WTC11 (cell line): Measurements from ENCODE around the gene MYO18B. TPM values are rescaled to one million over a fixed set of nuclear protein-coding genes. Genes with fewer than 3 reads are reported as not detected.

Experiments used
- ATAC-seq: fragments of 200-7000 bp; cut with Tn5 transposase; 2 replicates; pipeline ENCODE4 v1.10.0; 2021; ENCODE audit warnings: mild to moderate bottlenecking, moderate library complexity
- CTCF ChIA-PET: fragments of 300-600 bp; sonication (Branson Sonifier 250); formaldehyde crosslinking; loops from one replicate; lab custom pipeline; 2021; ENCODE audit warnings: antibody characterized with exemption; lab: Charles Lee
- POLR2A ChIA-PET: fragments of 350-600 bp; sonication (Branson Sonifier 250); formaldehyde crosslinking; loops from one replicate; lab custom pipeline; 2021; ENCODE audit warnings: antibody characterized with exemption; lab: Charles Lee
- DNase-seq: peaks from one replicate; pipeline ENCODE4 v3.0.0; 2021; ENCODE audit warnings: low spot score
- H3K27ac Mint-ChIP-seq: 2 replicates; pipeline ENCODE4 v1.8.0; 2021; ENCODE audit warnings: mixed read lengths
- H3K27me3 Mint-ChIP-seq: 2 replicates; pipeline ENCODE4 v1.8.0; 2021; ENCODE audit warnings: low read depth, mild to moderate bottlenecking, moderate library complexity, mixed read lengths
- H3K36me3 Mint-ChIP-seq: 2 replicates; pipeline ENCODE4 v1.8.0; 2021; ENCODE audit warnings: mixed read lengths
- H3K4me1 Mint-ChIP-seq: 2 replicates; pipeline ENCODE4 v1.8.0; 2022; ENCODE audit warnings: mixed read lengths
- H3K4me3 Mint-ChIP-seq: 2 replicates; pipeline ENCODE4 v1.8.0; 2021; ENCODE audit warnings: mild to moderate bottlenecking, moderate library complexity, mixed read lengths
- H3K9me3 Mint-ChIP-seq: 2 replicates; pipeline ENCODE4 v1.8.0; 2021; ENCODE audit warnings: mixed read lengths
- ATF6 ChIP-seq: sonication (generic); formaldehyde crosslinking; IDR thresholded peaks from 2 replicates; pipeline ENCODE4 v1.8.1; 2023; ENCODE audit warnings: mild to moderate bottlenecking, missing genetic modification reagents
- E2F5 ChIP-seq: sonication (generic); formaldehyde crosslinking; IDR thresholded peaks from 2 replicates; pipeline ENCODE4 v1.8.1; 2022; ENCODE audit warnings: mild to moderate bottlenecking, moderate library complexity, missing genetic modification reagents
- GABPB1 ChIP-seq: sonication (generic); formaldehyde crosslinking; IDR thresholded peaks from 2 replicates; pipeline ENCODE4 v1.8.1; 2023; ENCODE audit warnings: mild to moderate bottlenecking, missing genetic modification reagents
- IRF2 ChIP-seq: sonication (generic); formaldehyde crosslinking; IDR thresholded peaks from 2 replicates; pipeline ENCODE4 v1.8.0; 2022; ENCODE audit warnings: low read depth, missing genetic modification reagents, borderline replicate concordance
- MXD4 ChIP-seq: fragments of 250-450 bp; sonication (Bioruptor Pico); IDR thresholded peaks from 2 replicates; pipeline ENCODE4 v1.8.0; 2021; ENCODE audit warnings: mild to moderate bottlenecking, moderate library complexity, borderline replicate concordance
- NR1H2 ChIP-seq: sonication (generic); formaldehyde crosslinking; IDR thresholded peaks from 2 replicates; pipeline ENCODE4 v1.9.0; 2021; ENCODE audit warnings: mild to moderate bottlenecking, moderate library complexity, missing genetic modification reagents
- PRRX2 ChIP-seq: fragments of 250-450 bp; sonication (Bioruptor Pico); IDR thresholded peaks from 2 replicates; pipeline ENCODE4 v1.8.0; 2021; ENCODE audit warnings: mild to moderate bottlenecking
- ZNF263 ChIP-seq: sonication (generic); formaldehyde crosslinking; IDR thresholded peaks from 2 replicates; pipeline ENCODE4 v1.8.1; 2022; ENCODE audit warnings: low read depth, mild to moderate bottlenecking, moderate library complexity, missing genetic modification reagents
- total RNA-seq: library from RNA; stranded (reverse); gene quantifications from 3 replicates; pipeline ENCODE4 v1.2.3, GENCODE V29; 2021
- TF ChIP-seq, protein P1 (sequence below): sonication (generic); formaldehyde crosslinking; IDR thresholded peaks from 2 replicates; pipeline ENCODE4 v1.8.0; 2023; ENCODE audit warnings: mild to moderate bottlenecking, missing genetic modification reagents
- TF ChIP-seq, protein P2 (sequence below): sonication (generic); formaldehyde crosslinking; conservative IDR thresholded peaks from 2 replicates; pipeline ENCODE4 v1.8.1; 2022; ENCODE audit warnings: mild to moderate bottlenecking, missing genetic modification reagents
- TF ChIP-seq, protein P3 (sequence below): sonication (generic); formaldehyde crosslinking; IDR thresholded peaks from 2 replicates; pipeline ENCODE4 v1.8.0; 2022; ENCODE audit warnings: mild to moderate bottlenecking, missing genetic modification reagents
- TF ChIP-seq, protein P4 (sequence below): sonication (generic); formaldehyde crosslinking; IDR thresholded peaks from 2 replicates; pipeline ENCODE4 v1.8.0; 2022; ENCODE audit warnings: mild to moderate bottlenecking, missing genetic modification reagents
- TF ChIP-seq, protein P5 (sequence below): sonication (generic); formaldehyde crosslinking; IDR thresholded peaks from 2 replicates; pipeline ENCODE4 v1.8.1; 2022; ENCODE audit warnings: missing genetic modification reagents, borderline replicate concordance

The MYO18B gene
- total RNA-seq, 1 experiment from 2014 or later, result 0.96 TPM

DNA sequence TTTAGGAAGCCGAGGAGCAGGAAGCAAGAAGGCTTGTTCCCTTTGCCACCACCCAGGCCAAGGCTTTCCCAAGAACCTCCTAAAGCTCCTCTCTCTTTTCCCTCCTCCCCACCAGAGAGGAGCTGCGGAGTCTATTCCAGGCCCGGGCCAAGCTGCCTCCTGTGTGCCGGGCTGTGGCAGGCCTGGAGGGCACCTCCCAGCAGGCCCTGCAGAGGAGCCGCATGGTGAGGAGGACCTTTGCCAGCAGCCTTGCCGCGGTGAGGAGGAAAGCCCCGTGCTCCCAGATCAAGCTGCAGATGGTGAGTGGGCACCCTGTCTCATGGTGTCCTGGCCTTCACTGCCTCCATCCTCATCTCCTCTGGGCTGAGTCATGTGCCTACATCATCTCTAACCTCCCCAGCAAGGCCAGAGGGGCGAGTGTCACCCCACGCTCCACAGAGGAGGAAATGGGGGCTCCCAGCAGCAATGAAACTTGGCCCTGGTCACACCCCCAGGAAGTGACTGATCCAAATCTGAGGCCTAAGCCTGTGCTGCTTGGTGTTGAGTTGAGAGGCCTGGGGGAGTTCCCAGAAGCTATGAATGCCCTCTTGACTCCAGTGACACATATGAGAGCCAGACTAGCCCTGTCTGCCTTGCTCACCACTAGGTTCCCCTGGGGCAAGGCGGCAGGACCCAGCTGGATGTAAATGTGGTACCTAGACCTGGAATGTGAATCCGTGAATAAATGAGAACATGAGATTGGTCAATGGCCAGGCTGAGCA is 104.2 kb downstream of the MYO18B start:
- POLR2A ChIA-PET, result no interaction called here
- no peak for TF ChIP-seq GABPB1 (CRISPR knock-in tag)
- no peak for TF ChIP-seq ATF6 (CRISPR knock-in tag)
- TF ChIP-seq, protein P1, sequence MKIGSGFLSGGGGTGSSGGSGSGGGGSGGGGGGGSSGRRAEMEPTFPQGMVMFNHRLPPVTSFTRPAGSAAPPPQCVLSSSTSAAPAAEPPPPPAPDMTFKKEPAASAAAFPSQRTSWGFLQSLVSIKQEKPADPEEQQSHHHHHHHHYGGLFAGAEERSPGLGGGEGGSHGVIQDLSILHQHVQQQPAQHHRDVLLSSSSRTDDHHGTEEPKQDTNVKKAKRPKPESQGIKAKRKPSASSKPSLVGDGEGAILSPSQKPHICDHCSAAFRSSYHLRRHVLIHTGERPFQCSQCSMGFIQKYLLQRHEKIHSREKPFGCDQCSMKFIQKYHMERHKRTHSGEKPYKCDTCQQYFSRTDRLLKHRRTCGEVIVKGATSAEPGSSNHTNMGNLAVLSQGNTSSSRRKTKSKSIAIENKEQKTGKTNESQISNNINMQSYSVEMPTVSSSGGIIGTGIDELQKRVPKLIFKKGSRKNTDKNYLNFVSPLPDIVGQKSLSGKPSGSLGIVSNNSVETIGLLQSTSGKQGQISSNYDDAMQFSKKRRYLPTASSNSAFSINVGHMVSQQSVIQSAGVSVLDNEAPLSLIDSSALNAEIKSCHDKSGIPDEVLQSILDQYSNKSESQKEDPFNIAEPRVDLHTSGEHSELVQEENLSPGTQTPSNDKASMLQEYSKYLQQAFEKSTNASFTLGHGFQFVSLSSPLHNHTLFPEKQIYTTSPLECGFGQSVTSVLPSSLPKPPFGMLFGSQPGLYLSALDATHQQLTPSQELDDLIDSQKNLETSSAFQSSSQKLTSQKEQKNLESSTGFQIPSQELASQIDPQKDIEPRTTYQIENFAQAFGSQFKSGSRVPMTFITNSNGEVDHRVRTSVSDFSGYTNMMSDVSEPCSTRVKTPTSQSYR (CRISPR knock-in tag), result no peak
- no peaks in the 10 kb centered on the region for H3K4me1 Mint-ChIP-seq
- CTCF ChIA-PET, result interaction anchor here (0.7 to 2.4 kb wide), 2 partner anchors 34 to 57 kb away, joined by 3 to 10 read pairs; no protein-coding TSS in a partner anchor
- no peak for ATAC-seq
- no peak overlapping the region for H3K4me3 Mint-ChIP-seq
- H3K27me3 Mint-ChIP-seq, result no peaks in the 10 kb centered on the region; the same call in 1 of the 2 replicates
- H3K9me3 Mint-ChIP-seq, result no peaks in the 10 kb centered on the region
- no peak for DNase-seq
- H3K36me3 Mint-ChIP-seq, result no peaks in the 10 kb centered on the region
- H3K27ac Mint-ChIP-seq, result no peak overlapping the region

DNA sequence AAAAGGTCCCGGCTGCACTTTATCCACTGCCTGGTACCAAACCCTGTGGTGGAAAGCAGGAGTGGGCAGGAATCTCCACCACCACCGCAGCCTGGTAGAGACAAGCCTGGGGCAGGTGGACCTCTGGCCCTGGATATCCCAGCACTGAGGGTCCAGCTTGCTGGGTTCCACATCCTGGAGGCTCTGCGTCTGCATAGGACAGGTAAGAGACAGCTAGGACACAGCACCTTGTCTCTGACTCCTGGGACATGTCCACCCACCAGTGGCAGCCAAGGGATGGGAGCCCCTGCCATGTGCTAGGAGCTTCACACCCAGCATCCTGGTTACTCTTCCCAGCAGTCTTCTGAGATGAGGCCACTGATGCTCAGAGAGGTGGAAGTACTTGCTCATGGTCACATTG is 105.5 kb downstream of the MYO18B start:
- ATAC-seq, result no peak
- H3K4me1 Mint-ChIP-seq, result no peaks in the 10 kb centered on the region
- H3K4me3 Mint-ChIP-seq, result no peak overlapping the region
- H3K27me3 Mint-ChIP-seq, result no peaks in the 10 kb centered on the region; the same call in 1 of the 2 replicates
- peaks cover 4% of the 10 kb centered on the region; the same call in 1 of the 2 replicates for H3K9me3 Mint-ChIP-seq
- no peaks in the 10 kb centered on the region for H3K36me3 Mint-ChIP-seq
- no peak for DNase-seq
- no peak for TF ChIP-seq NR1H2 (CRISPR knock-in tag)
- no peak for TF ChIP-seq ZNF263 (CRISPR knock-in tag)
- TF ChIP-seq, protein P2, sequence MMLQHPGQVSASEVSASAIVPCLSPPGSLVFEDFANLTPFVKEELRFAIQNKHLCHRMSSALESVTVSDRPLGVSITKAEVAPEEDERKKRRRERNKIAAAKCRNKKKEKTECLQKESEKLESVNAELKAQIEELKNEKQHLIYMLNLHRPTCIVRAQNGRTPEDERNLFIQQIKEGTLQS, result no peak
- TF ChIP-seq, protein P3, sequence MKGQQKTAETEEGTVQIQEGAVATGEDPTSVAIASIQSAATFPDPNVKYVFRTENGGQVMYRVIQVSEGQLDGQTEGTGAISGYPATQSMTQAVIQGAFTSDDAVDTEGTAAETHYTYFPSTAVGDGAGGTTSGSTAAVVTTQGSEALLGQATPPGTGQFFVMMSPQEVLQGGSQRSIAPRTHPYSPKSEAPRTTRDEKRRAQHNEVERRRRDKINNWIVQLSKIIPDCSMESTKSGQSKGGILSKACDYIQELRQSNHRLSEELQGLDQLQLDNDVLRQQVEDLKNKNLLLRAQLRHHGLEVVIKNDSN (CRISPR knock-in tag), result no peak
- TF ChIP-seq MXD4 (CRISPR knock-in tag), result no peak
- TF ChIP-seq, protein P4, sequence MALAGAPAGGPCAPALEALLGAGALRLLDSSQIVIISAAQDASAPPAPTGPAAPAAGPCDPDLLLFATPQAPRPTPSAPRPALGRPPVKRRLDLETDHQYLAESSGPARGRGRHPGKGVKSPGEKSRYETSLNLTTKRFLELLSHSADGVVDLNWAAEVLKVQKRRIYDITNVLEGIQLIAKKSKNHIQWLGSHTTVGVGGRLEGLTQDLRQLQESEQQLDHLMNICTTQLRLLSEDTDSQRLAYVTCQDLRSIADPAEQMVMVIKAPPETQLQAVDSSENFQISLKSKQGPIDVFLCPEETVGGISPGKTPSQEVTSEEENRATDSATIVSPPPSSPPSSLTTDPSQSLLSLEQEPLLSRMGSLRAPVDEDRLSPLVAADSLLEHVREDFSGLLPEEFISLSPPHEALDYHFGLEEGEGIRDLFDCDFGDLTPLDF (CRISPR knock-in tag), result no peak
- TF ChIP-seq E2F5 (CRISPR knock-in tag), result no peak
- TF ChIP-seq, protein P5, sequence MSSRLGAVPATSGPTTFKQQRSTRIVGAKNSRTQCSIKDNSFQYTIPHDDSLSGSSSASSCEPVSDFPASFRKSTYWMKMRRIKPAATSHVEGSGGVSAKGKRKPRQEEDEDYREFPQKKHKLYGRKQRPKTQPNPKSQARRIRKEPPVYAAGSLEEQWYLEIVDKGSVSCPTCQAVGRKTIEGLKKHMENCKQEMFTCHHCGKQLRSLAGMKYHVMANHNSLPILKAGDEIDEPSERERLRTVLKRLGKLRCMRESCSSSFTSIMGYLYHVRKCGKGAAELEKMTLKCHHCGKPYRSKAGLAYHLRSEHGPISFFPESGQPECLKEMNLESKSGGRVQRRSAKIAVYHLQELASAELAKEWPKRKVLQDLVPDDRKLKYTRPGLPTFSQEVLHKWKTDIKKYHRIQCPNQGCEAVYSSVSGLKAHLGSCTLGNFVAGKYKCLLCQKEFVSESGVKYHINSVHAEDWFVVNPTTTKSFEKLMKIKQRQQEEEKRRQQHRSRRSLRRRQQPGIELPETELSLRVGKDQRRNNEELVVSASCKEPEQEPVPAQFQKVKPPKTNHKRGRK (CRISPR knock-in tag), result no peak
- no peak for TF ChIP-seq PRRX2 (CRISPR knock-in tag)
- no peak for TF ChIP-seq IRF2
- H3K27ac Mint-ChIP-seq, result no peak overlapping the region
- ChIA-PET POLR2A (no interaction called here), CTCF (no interaction called here)
